GM18873 (cell line): ENCODE data around the gene TNS3.

Experiments
- ATAC-seq: cut with Tn5 transposase; IDR thresholded peaks from one replicate; pipeline ENCODE4 v1.9.1; 2021; ENCODE audit warnings: mild to moderate bottlenecking, moderate library complexity, moderate number of reproducible peaks; ENCODE audit not compliant: unreplicated experiment, low FRiP score

Gene TNS3

GRCh38 chr7:47338026-47338425 is 243.9 kb downstream of the TNS3 start:
- no peak for ATAC-seq

GRCh38 chr7:47337531-47337930 is 244.4 kb downstream of the TNS3 start:
- no peak for ATAC-seq

GRCh38 chr7:47336472-47337425 is 245.2 kb downstream of the TNS3 start:
- ATAC-seq, result no peak

GRCh38 chr7:47335557-47336471 is 246.1 kb downstream of the TNS3 start:
- no peak for ATAC-seq

- no peak for ATAC-seq
Observed at GRCh38 chr7:47335071-47335470, 246.8 kb downstream of the TNS3 start.

GRCh38 chr7:47333959-47334358 is 248.0 kb downstream of the TNS3 start:
- no peak for ATAC-seq

- no peak for ATAC-seq
Observed at GRCh38 chr7:47333554-47333887, 248.4 kb downstream of the TNS3 start.

- ATAC-seq, result no peak
Observed at GRCh38 chr7:47332681-47333553, 249.0 kb downstream of the TNS3 start.

- no peak for ATAC-seq
Observed at GRCh38 chr7:47332213-47332612, 249.7 kb downstream of the TNS3 start.

- ATAC-seq, result no peak
Observed at GRCh38 chr7:47331179-47331565, 250.7 kb downstream of the TNS3 start.

GRCh38 chr7:47330561-47331178 is 251.2 kb downstream of the TNS3 start:
- ATAC-seq, result no peak

- no peak for ATAC-seq
Observed at GRCh38 chr7:47330026-47330425, 251.9 kb downstream of the TNS3 start.

- no peak for ATAC-seq
Observed at GRCh38 chr7:47329320-47329926, 252.5 kb downstream of the TNS3 start.

GRCh38 chr7:47328392-47329319 is 253.3 kb downstream of the TNS3 start:
- no peak for ATAC-seq

- no peak for ATAC-seq
Observed at GRCh38 chr7:47327698-47328391, 254.1 kb downstream of the TNS3 start.

- no peak for ATAC-seq
Observed at GRCh38 chr7:47327346-47327697, 254.6 kb downstream of the TNS3 start.

GRCh38 chr7:47326808-47327207 is 255.1 kb downstream of the TNS3 start:
- no peak for ATAC-seq

- no peak for ATAC-seq
Observed at GRCh38 chr7:47326220-47326619, 255.7 kb downstream of the TNS3 start.
